ENCODE data around the gene TMEM89. TPM values are rescaled to one million over a fixed set of nuclear protein-coding genes. Genes with fewer than 3 reads are reported as not detected.

TMEM89 gene
- total and polyA plus RNA-seq, 2 of the 4 experiments (the other 2 are of a cell fraction): 0.15 TPM; not detected in 1

- H3K4me3 ChIP-seq (ENCODE audit: insufficient read depth, low read depth, low read length): no peak overlapping the region
- peaks cover 49% of the 10 kb centered on the region for H3K9me1 ChIP-seq (ENCODE audit: insufficient read depth, low read length)
- no peak overlapping the region for H4K5ac ChIP-seq (ENCODE audit: low read depth, low read length)
- no peak overlapping the region for H3K27ac ChIP-seq (ENCODE audit: insufficient read depth, low read length)
- H2BK5ac ChIP-seq (ENCODE audit: low read depth, low read length, poor library complexity, severe bottlenecking): no peak overlapping the region
- peaks cover 28% of the 10 kb centered on the region for H3K4me1 ChIP-seq (ENCODE audit: control insufficient read depth, insufficient read depth, low read length)
- H2AK5ac ChIP-seq (ENCODE audit: low read depth, low read length): peak overlapping the region; percentile 28
- ATAC-seq (ENCODE audit: low read depth): no peak
- dilution Hi-C loops (cut with HindIII; ENCODE audit: low sequenced_read_pairs, unreplicated experiment): no loop called here
- H3K36me3 ChIP-seq (ENCODE audit: control insufficient read depth, insufficient read depth, low read length): peaks cover 52% of the 10 kb centered on the region
- no peak overlapping the region for H2BK20ac ChIP-seq (ENCODE audit: low read depth, low read length)
- ChIA-PET POLR2A (ENCODE audit: unreplicated experiment) (no interaction called here), CTCF (no interaction called here)
- in situ Hi-C loops (cut with MboI; ENCODE audit: low sequenced_read_pairs): no loop called here
- WGBS, 2 experiments (ENCODE audit: extremely low coverage in 2 of 2, insufficient read length in 1 of 2): 100% methylated on average over 4 of the region's 22 CpGs; no CpG with 5 or more reads in 1 of the 2 experiments
- H3K4ac ChIP-seq (ENCODE audit: low read depth, low read length): no peak overlapping the region
- no peak overlapping the region for H2AFZ ChIP-seq (replicated peaks; ENCODE audit: low read length, poor library complexity)
- H2BK120ac ChIP-seq (ENCODE audit: low read depth, low read length): no peak overlapping the region
- H3K14ac ChIP-seq (replicated peaks; ENCODE audit: low read depth, low read length): no peak overlapping the region; the same call in 1 of the 2 replicates
- H3K9me3 ChIP-seq (ENCODE audit: control insufficient read depth, insufficient read depth, low read length): no peaks in the 10 kb centered on the region
- no peaks in the 10 kb centered on the region for H3K27me3 ChIP-seq (ENCODE audit: control insufficient read depth, insufficient read depth, low read length)
- H3K4me2 ChIP-seq (ENCODE audit: low read depth, low read length): no peak overlapping the region
- H3K56ac ChIP-seq (ENCODE audit: extremely low read depth, insufficient read depth, low read length): no peak overlapping the region
- H4K91ac ChIP-seq (ENCODE audit: insufficient read depth, low read depth, low read length): no peak overlapping the region
- no peak overlapping the region for H3K9ac ChIP-seq (ENCODE audit: low read depth, low read length)
- H2AK9ac ChIP-seq (replicated peaks; ENCODE audit: low read depth, low read length, poor library complexity): peak overlapping the region; percentile 85
- no peak overlapping the region for H3K23ac ChIP-seq (ENCODE audit: low read depth, low read length)
- H3K18ac ChIP-seq (ENCODE audit: low read depth, low read length): no peak overlapping the region
- H3K79me1 ChIP-seq (ENCODE audit: low read depth in 1 of 2, low read length in 2 of 2): peaks cover 28 to 82% of the 10 kb centered on the region in 2 experiments
- H4K20me1 ChIP-seq (ENCODE audit: insufficient read depth, low read length): no peaks in the 10 kb centered on the region; the same call in 1 of the 2 replicates
- TF ChIP-seq CTCF (conservative IDR thresholded peaks at IDR 0.05; ENCODE audit: low read depth, low read length): no peak
- TF ChIP-seq RCOR1 (IDR thresholded peaks at IDR 0.05; ENCODE audit: insufficient replicate concordance, low read length): no peak
- no peak for TF ChIP-seq POLR2A (IDR thresholded peaks at IDR 0.05; ENCODE audit: low read depth, low read length)
- no peak for TF ChIP-seq RFX5 (IDR thresholded peaks at IDR 0.05; ENCODE audit: low read depth, low read length)
- TF ChIP-seq CHD1 (IDR thresholded peaks at IDR 0.05; ENCODE audit: low read depth, low read length): no peak
- TF ChIP-seq MAZ (IDR thresholded peaks at IDR 0.05; ENCODE audit: borderline replicate concordance, low read depth, low read length): no peak
- TF ChIP-seq USF2 (IDR thresholded peaks at IDR 0.05; ENCODE audit: low read depth, low read length): no peak
- no peak for TF ChIP-seq BHLHE40 (IDR thresholded peaks at IDR 0.05; ENCODE audit: low read depth, low read length)
- TF ChIP-seq FOS (IDR thresholded peaks at IDR 0.05; ENCODE audit: low read depth, low read length): no peak
- TF ChIP-seq MXI1 (IDR thresholded peaks at IDR 0.05; ENCODE audit: borderline replicate concordance, low read depth, low read length): no peak
- no peak for TF ChIP-seq MAFK (IDR thresholded peaks at IDR 0.05; ENCODE audit: low read depth, low read length)
- no peak for DNase-seq
- intact Hi-C loops (cut with micrococcal nuclease): no loop called here
- H4K8ac ChIP-seq (ENCODE audit: low read depth in 2 of 2, low read length in 2 of 2): no peak overlapping the region
- BruUV-seq (replicated peaks): no TSS peak
- H2BK15ac ChIP-seq (ENCODE audit: low read depth, low read length): no peak overlapping the region
Measured at GRCh38 chr3:48591886-48592518, 29.6 kb downstream of the TMEM89 start.
